ENCODE measurements around the gene RAP1GAP2.

GRCh38 chr17:2954898-2955445 is 158.7 kb downstream of the RAP1GAP2 start:
- TF ChIP-seq OSR1 (CRISPR knock-in tag; IDR thresholded peaks at IDR 0.05) (no peak), ZFP3 (CRISPR knock-in tag; IDR thresholded peaks at IDR 0.05) (no peak), POU6F1 (CRISPR knock-in tag; IDR thresholded peaks at IDR 0.05; ENCODE audit: borderline replicate concordance, low read depth) (no peak), CSRNP3 (CRISPR knock-in tag; IDR thresholded peaks at IDR 0.05) (no peak), TOX (CRISPR knock-in tag; IDR thresholded peaks at IDR 0.05; ENCODE audit: borderline replicate concordance) (no peak), BACH2 (CRISPR knock-in tag; IDR thresholded peaks at IDR 0.05; ENCODE audit: borderline replicate concordance) (no peak), PATZ1 (CRISPR knock-in tag; IDR thresholded peaks at IDR 0.05; ENCODE audit: borderline replicate concordance) (no peak), CREB5 (CRISPR knock-in tag; IDR thresholded peaks at IDR 0.05; ENCODE audit: low read depth) (no peak), ESRRG (CRISPR knock-in tag; IDR thresholded peaks at IDR 0.05) (no peak), PPARA (CRISPR knock-in tag; IDR thresholded peaks at IDR 0.05; ENCODE audit: borderline replicate concordance) (no peak), ZFP30 (CRISPR knock-in tag; IDR thresholded peaks at IDR 0.05) (no peak)
